NCI-H187 treated with DMSO at 0.1 percent for 48 hours (cell line): ENCODE data around the gene HOXA13.

Source experiments
- DNase-seq: peaks from one replicate; lab custom pipeline; 2025; lab: John Stamatoyannopoulos, UW

The HOXA13 gene

DNA sequence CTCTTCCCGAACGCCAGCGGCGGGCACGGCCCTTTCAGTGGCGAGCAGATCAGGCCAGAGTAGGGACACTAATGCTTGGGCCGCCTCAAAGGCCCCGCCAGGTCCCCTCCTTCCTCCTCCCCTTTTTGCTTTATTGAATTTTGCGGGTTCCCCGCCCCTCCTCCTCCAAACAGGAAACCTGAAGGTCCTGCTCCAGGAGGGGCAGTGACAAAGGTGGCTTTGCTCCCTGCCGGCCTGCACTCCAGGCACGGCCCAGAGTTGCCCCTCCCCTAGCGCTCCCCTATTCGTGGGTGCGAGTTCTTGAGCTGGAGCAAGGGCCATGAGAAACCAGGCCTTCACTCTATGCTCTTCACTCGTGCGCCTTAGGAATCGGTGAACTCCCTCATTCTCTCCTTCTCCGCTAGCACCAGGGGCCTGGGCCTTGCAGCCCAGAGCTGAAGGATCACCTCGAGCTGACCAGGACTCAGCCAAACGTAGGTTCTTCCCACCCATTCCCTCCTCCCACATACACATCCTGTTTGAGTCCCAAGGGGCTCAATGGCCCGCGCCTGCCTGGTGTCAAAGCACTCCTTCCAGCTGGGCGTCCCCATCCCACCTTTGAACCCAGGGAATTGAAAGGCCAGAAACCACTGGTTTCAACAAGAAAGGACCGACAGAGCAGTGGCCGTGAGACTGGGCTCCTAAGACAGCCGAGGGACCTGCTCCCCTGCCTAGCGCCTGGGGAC, 51.7 kb downstream of the HOXA13 start:
- no peak for DNase-seq

DNA sequence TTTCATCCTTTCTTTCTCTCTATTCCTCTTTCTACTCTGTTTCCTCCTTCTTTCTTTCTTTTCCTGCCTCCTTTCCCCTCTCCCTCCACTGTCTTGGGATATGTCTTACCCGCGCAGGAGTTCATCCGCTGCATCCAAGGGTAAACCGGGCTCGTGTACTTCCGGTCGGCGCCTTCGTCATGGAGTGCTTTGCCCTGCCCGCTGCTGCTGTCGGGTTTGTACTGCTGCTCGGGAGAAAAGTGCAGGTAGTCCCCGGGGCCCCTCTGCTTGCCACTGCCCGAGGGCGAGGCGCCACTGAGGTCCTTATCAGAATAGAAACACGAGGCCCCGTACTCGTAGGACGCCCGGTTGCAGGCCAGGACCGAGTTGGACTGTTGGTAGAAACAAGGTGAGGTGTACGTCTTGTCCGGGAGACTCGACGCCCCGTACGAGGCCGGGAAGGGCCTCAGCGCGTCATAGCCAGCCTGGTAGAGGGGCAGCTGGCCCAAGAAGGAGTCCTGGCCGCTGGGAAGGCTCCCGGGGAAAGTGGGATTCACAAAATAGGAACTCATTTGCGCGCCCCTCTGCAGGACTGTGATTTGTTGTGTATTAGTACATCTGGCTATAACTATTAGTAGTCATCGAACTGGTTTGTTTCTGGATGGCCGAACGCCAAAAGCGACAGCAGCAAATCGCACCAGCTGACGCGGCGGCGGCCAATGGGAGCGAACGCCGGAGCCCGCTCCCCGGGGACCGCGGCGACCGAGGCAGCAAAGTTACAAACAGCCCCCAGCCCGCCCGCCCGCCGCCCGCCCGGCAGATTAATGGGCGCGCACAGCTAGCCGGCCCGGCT, 52.5 kb downstream of the HOXA13 start, which contains the start of gene HOXA6:
Gene HOXA6 (minus strand): TSS at position 576 of the 832 bp plus-strand sequence. CDS start 25 bp downstream, at position 551.
- no peak for DNase-seq

DNA sequence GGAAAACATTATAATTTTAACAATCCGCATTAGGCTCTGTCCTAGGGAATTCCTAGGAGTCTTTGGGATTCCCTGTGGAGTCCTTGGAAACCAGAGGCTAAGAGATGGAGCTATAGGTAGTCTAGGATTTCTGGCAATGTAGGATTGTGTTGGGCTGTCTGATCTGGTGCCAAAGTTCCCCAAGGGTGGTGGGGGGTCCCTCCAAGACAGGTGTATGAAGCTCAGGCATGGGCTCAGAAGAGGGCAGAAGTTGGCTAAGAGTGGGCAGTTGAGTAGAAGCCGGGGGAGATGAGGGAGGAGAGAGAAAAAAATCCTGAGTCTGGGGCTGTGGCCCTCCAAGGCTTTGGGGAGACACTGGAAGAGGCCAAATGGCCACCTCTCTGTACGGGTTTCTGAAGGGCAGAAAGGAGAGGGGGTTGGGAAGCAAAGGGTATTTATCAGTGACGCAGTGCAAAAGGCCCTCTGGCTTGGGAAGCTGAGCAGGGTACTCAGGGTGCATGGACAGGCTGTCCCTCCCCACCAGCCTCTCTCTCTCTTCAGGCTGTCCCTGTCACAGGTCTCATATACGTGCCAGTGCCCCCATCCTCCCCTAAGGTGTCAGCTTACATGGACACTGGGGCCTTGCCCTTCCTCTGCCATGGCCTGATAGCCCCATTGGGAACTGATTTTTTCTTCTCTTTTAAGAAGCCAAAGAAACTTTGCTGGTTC, 53.2 kb downstream of the HOXA13 start:
- DNase-seq: no peak

DNA sequence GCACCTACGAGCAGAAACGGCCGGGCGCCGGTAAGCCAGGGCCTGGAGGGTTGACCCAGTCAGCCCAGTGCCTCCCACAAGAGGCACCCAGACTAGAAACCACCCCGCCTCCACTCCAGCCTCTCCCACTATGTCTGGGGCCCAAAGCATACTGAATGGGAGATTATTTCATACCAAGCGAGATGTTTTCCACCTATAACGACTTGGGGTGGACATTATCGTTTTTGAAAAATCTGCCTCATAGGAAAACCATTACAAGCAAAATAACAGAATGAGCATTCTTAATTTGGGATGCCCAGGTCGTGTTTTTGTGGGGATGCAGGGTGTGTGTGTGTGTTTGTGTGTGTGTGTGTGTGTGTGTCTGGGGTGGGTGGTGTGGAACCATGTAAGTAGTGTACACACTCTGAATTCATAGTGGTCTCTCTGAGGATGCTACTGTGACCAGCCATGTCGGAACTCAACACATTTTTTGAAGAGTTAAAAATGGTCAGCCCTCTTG, 53.9 kb downstream of the HOXA13 start:
- DNase-seq: no peak

GRCh38 chr7:27145165-27145913, 54.6 kb downstream of the HOXA13 start:
- DNase-seq: no peak

- no peak for DNase-seq
These were observed 55.1 kb downstream of the HOXA13 start for GRCh38 chr7:27144781-27145164.
